NCI-H510A (cell line): ENCODE data around the gene BLACAT1.
"Not testable (repeated sequence)": the region's sequence is repeated elsewhere in the genome, so short reads cannot be mapped to it uniquely, and the experiment has no call there.

Experiments
- DNase-seq: peaks from one replicate; lab custom pipeline; 2025; lab: John Stamatoyannopoulos, UW

The BLACAT1 gene

DNA sequence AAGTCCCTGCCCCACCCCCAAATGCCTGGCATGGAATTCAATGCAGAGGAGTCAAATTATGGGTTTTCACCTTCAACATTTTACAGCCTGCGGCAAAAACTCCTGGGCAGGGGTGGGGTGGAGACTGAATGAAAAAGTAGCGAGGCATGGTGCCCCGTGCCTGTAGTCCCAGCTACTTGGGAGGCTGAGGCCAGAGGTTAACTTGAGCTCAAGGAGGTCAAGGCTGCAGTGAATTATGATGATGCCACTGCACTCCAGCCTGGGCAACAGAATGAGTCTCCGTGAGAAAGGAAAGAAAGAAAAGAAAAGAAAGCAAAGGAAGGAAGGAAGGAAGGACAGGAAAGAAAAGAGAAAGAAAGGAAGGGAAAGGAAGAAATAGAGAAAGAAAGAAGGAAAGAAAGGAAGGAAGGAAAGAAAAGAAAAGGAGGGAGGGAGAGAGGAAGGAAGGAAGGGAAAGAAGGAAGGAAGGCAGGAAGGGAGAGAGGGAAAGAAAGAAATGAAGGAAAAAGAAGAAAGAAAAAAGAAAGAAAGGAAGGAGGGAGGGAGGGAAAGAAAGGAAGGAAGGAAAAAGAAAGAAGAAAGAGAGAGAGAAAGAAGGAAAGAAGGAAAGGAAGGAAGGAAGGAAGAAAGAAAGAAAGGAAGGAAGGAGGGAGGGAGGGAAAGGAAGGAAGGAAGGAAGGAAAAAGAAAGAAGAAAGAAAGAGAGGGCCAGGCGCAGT, 45.1 kb downstream of the BLACAT1 start:
- DNase-seq, result no peak

GRCh38 chr1:205407970-205408369, 47.9 kb downstream of the BLACAT1 start:
- no peak for DNase-seq

DNA sequence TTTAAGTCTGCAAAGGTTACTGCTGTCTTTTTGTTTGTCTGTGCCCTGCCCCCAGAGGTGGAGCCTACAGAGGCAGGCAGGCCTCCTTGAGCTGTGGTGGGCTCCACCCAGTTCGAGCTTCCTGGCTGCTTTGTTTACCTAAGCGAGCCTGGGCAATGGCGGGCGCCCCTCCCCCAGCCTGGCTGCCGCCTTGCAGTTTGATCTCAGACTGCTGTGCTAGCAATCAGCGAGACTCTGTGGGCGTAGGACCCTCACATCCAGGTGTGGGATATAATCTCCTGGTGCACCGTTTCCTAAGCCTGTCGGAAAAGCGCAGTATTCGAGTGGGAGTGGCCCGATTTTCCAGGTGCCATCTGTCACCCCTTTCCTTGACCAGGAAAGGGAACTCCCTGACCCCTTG, 49.6 kb downstream of the BLACAT1 start:
- not testable (repeated sequence) for DNase-seq
